IPS DF 4.7 (cell line): Measurements from ENCODE around the gene RUNDC3A.
"Not testable (repeated sequence)": the region's sequence is repeated elsewhere in the genome, so short reads cannot be mapped to it uniquely, and the experiment has no call there.

Source experiments
- DNase-seq: peaks from one replicate; pipeline ENCODE4 v3.0.0-alpha.2; 2013; ENCODE audit warnings: low spot score; ENCODE audit errors: extremely low read depth

Gene RUNDC3A

DNA sequence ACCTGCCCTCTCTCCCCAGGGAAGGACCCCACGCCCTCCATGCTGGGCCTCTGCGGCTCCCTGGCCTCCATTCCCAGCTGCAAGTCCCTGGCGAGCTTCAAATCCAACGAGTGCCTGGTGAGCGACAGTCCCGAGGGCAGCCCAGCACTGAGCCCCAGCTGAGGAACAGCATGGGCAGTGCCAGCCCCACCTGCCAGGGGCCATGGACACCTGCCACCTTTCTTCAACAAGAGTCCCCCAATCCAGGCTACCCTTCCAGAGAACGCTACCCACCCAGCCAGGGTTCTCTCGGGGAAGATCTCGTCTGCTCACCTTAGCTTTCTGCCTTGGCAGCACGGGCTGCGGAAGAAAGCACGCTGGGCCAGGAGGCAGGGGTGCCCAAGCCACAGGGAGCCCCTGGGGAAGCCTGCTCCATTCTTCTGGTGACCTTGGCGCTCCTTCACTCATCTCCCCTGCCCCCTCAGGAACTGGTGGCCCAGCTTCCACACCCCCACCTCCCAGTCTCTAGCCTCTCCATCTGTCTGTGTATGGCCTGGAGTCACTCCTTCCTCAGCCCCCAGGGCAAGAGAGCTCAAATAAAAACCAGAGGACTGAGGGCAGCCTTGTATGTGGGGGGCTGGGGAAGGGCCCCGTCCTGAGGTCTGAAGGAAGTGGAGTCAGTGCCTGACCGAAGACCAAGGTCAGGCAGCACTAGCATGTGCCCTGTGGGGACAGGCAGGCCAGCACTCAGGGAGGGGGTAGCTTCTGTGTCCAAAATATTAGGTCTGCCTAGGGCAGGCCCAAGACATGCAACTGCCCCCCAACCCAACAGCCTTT is 9.9 kb downstream of the RUNDC3A start:
- DNase-seq, result no peak

DNA sequence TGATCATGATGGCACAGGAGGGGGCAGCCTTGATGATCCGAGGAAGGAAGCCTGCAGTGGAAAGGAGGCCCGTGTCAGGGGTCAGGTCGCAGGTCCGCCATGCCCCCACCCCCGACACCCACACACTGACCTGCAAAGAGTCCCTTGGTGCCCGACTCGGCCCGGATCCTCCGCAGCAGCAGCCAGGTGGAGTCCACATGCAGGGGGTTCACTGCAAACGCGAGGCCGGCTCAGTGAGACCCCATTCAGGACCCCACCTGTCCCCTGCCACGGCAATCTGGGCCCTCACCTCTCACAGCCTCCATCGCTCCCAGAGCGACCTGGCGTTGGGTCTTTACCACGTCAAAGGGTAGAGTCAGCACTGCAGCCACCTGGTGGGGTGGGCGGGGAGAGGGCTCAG is 11.7 kb downstream of the RUNDC3A start:
- no peak for DNase-seq

DNA sequence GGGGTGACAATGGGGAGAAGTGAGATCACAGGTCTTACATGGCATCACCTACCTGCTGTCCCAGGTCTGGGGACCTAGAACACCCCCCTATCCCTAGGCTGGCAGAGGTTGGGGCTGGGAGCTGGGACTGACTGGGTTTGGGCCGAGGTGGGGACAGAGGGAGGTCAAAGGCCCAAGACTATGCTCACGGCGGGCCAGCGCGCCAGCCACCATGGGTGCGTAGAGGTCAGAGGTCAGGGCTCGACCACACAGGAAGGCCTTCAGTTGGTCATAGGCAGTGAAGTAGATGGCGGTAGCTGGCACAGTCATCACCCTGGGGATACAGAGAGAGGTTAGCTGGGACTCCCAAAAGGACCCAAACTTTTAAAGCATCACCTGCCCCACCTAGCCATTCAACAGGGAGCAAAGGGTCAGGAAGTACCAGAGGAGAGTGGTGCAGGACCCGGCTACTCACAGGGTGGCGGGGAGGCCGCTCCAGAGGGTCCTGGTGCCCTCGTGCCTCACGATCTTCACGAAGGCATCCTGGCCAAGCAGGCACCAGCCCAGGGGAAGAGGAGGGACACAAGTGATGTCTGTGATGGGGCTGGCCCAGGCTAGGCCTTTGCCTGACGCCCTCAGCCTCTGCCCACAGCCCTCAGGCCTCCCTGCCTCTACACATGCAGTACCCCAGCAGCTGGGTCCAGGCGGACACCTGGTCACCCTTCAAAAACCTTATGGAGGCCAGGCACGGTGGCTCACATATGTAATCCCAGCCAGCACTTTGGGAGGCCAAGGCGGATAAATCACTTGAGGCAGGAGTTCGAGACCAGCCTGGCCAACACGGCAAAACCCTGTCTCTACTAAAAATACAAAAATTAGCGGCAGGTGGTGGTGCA is 13.1 kb downstream of the RUNDC3A start:
- no peak for DNase-seq

DNA sequence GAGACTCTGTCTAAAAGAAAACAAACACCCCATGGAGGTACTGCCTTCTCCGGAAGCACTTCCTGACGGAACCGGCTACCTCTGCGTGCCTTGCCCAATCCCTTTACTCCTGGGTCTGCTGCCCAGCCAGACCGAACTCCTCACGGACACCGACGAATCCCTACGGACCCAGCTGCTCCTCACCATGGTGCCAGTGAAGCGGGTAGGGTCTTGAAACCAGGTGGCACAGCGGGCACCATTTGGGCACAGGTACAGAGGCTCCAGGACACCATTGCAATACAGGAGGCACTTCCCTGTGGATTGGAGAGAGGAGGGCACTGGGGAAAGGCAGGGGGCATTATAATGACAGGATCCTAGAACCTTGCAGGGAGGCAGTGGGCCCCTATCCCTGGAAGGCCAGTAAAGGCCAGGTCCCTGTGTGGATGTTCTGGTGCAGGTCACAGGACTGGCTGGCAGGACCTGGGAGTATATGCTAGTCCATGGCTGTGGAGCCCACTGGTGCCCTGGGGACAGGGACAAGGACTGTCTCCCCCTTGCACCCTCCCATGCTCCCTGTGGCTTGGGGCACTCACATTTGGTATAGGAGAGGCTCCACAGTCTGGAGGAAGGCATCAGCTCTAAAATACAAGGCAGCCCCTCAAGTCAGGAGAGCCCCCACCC is 14.0 kb downstream of the RUNDC3A start:
- no peak for DNase-seq

DNA sequence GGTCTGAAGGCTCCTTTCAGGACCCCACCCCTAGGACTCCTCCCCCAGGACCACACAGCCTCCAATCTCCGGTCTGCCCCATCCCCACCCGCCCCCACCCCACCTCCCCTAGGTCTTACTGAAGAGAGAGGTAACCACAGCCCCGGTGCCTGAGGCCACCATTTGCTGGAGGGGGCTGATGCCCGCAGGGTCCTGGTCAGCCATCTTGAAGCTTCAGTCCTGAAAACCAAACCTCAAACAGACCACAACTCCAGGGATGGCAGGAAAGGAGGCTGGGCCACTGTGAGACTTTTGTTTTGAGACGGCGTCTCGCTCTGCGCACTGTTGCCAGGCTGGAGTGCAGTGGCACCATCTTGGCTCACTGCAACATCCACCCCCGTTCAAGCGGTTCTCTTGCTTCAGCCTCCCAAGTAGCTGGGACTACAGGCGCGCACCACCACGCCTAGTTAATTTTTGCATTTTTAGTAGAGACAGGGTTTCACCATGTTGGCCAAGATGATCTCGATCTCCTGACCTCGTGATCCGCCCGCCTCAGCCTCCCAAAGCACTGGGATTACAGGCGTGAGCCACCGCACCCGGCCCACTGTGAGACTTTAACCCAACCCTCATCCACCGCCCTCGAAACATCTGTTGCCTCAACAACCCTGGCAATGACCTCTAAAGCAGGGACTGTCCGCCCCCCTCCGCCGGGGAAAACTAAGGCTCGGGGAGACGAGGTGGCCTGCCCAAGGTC is 15.1 kb downstream of the RUNDC3A start:
- DNase-seq, result no peak

DNA sequence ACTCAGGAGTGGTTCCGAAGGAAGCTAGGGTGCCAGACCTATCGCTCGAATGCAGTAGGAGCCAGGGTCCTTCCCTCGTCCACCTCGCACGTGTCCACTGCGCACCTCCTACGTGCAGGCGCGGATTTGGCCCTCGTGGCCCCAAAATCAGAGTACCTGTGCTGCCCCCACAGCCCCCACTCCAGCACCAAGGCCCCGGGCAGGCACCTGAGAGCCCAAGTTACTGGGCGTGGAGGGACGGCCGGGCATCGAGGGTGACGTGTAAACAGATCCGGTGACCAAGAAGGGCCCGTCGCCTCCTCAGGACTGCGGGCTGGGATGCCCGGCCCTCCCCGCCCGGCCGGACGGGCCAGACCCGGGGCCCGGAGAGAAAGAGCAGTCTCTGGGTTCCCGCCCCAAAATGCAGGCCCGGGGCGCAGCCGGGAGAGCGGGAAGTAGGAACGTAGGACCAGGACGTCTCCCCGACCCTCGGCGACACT is 15.7 kb downstream of the RUNDC3A start:
- no peak for DNase-seq

DNA sequence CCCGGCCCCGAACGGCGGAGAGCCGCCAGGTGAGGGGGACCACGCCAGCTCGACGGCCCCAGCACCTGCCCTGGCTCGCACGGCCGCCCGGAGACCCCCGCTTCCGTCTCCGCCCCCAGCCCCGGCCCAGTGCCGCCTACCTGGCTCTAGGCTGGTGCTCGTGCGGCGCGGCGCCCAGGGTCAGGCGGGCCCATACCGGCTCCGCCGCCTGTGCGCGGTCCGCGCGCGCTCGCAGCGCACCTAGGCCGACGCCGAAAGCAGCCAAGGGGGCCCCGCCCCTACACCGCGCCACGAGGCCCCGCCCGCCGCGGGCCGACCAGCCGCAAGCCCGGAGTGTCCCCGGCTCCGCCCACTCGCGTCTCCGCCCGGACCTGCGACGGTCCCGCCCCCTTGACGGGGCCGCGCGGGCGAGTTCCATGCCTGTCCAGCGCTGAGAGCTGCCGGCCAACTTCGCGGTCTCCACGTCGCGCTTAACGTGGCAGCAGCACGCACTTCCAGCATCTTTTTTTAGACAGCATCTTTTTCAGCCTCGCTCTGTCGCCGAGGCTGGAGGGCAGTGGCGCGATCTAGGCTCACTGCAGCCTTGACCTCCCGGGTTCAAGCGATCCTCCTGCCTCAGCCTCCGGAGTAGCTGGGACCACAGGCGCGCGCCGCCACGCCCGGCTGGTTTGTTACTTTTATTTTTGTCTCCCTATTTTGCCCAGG is 16.3 kb downstream of the RUNDC3A start, which contains the start of gene SLC25A39:
SLC25A39 (minus strand) TSS at position 253 of the 705 bp plus-strand sequence. CDS start 1,261 bp downstream, outside the sequence.
- DNase-seq, result no peak

DNA sequence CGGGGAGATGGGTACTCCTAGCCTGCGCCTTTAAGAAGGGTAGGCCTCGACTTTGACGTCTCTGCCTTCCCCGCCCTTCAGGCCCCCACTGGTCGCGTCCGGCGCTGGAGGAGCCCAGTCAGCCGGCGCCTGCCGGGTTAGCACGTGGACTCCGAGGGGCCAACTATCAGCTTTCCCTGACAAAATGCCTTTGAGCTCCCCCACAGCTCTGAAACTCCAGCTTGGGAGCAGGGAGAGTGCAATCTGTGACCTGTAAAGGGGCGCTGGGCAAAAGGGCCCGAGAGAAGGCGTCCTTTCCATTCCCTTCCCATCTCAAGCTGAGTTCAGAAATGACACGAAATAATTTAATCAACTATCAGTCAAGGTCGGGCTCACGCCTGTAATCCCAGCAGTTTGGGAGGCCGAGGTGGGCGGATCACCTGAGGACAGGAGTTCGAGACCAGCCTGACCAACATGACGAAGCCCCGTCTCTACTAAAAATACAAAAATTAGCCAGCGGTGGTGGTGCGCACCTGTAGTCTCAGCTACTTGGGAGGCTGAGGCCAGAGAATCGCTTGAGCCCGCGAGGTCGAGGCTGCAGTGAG is 18.6 kb downstream of the RUNDC3A start:
- DNase-seq, result no peak

DNA sequence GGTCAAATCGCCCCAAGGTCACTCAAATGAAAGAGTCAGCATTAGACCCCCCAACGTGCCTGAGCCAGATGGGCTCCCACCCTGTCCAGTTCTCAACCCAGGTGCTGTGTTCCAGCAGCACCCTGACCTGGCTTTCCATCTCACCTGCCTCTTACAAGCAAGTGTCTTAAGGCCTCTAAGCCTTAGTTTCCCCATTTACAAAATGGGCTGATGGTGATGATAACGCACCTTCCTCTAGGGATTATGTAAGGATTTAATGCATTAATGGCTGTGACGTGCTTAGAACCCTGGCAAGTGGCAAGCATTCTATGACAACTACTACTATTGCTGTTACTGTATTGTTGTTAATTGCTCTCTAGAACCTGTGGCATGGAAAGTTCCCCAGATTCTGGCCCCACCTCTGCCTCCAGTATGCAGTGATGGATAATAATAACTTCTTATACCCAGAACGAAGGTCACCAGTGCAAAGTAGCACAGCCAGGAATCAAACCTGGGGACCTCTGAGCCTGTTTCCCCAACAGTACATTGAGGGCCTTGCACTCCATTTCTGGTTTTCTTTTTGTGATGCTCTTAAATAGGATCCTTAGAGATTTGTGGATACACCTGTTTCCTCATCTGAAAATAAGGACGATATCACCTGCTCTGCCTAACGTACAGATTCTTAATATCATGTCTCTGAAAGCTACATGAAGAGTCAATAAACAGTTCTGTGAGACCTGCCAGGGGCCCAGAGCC is 19.5 kb downstream of the RUNDC3A start:
- DNase-seq, result no peak

DNA sequence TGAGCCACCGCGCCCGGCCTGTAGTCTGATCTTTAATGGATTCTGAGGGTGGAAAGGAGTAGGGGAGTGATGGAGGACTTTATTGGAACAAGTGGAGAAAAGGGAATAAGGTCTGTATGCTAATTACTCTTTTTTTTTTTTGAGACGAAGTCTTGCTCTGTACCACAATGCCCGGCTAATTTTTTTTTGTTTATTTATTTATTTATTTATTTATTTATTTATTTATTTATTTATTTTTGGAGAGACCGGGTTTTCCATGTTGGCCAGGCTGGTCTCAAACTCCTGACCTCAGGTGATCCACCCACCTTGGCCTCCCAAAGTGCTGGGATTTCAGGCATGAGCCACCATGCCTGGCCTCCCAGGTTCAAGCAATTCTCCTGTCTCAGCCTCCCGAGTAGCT is 21.1 kb downstream of the RUNDC3A start:
- DNase-seq, result not testable (repeated sequence)

DNA sequence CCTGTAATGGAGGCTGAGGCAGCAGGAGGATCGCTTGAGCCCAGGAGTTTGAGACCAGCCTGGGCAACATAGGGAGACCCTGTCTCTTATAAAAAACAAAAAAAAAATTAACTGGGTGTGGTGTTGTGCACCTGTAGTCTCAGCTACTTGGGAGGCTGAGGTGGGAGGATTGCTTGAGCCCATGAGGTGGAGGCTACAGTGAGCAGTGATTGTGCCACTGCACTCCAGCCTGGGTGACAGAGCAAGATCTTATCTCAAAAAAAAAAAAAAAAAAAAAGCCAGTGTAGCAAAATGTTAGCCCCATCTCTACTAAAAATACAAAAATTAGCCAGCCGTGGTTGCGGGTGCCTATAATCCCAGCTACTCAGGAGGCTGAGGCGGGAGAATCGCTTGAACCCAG is 21.9 kb downstream of the RUNDC3A start:
- DNase-seq, result not testable (repeated sequence)

DNA sequence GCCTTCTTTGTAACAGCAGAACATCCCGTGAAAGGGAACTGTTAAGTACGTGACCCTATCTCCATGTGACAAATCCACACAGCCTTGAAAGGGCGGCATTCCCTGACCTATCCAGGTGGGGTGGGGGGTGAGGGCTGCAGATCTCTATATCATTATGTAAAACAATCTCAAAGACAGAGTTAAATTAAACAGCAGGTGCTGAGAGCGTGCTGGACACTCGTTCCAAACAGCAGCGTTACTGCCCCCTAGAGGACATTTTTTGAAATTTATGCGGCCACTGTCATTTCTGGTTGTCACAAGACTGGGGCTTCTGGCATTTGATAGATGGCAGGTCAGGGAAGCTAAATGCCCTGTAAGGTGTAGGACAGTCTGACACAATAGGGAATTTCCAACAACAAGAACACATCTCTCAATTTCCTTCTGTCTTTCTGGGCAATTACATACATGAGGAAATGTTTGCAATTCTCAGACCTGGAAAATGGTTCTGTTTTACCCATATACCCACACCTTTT is 22.9 kb downstream of the RUNDC3A start:
- DNase-seq, result no peak

DNA sequence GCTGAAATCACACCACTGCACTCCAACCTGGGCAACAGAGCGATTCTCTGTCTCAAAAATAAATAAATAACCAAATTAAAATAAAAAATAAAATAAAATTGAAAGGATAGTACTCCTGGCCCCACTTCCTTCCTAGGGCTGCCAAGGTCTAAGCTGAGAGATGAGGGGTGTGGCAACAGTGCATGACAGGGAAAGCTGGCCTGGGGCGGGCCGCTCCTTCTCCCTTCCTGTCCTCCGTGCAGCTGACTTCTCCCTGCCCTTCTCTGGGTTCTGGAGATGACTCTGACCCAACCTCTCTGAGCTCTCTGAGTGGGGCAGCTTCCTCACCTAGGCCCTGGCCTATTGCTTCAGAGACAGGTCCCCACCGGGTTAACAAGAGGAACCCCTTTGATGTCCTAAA is 25.0 kb downstream of the RUNDC3A start:
- no peak for DNase-seq

DNA sequence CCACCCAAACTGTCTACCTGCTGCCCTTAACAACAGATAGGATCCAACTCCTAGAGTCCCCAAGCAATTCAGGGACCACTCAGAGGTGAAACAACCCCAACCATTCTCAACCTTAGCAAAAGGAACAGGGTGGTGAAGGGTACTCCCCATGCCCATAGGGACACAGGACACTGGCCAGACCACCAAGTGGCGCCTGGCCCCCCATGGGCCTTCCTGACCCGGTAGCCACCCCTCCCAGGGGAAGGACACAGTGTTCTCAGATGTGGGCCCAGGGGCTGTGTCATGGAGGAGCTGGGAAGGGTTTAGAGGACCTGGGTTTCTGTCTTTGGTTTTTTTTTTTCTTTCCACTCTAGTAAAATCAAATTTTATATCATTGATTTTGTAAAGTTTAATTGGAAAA is 25.9 kb downstream of the RUNDC3A start:
- DNase-seq, result no peak

DNA sequence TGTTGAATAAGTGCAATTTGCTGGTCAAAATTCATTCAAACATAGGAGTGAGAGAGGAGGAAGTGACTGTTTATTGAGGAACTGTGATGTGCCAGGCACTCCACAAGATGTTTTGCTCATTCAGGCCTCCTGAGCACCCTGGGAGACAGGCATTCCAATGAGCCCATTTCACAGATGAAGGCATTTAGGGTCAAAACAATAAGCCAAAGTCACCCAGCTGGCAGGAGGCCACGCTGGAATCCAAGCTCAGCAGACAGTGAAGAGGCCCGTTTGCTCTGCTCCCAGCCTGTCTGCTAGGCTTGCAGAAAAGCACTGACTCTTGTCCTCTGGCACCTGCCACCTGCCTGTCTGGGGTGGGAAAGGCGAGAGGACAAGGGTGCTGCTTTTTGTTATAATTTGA is 26.3 kb downstream of the RUNDC3A start:
- DNase-seq, result no peak

DNA sequence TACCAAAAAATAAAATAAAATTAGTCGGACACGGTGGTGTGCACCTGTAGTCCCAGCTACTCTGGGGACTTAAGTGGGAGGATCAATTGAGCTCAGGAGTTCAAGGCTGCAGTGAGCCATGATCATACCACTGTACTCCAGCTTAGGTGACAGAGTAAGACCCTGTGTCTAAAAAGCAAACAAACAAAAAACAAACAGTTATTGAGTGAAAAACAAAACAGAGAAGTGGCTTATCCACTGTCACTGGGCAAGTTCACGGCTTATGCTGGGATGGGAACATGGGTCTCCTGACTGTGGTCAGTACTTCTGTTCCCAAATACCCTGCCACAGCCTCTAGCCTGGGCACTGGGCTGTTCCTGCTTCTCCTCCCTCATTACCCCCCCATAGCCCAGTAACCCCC is 27.2 kb downstream of the RUNDC3A start:
- DNase-seq, result no peak

DNA sequence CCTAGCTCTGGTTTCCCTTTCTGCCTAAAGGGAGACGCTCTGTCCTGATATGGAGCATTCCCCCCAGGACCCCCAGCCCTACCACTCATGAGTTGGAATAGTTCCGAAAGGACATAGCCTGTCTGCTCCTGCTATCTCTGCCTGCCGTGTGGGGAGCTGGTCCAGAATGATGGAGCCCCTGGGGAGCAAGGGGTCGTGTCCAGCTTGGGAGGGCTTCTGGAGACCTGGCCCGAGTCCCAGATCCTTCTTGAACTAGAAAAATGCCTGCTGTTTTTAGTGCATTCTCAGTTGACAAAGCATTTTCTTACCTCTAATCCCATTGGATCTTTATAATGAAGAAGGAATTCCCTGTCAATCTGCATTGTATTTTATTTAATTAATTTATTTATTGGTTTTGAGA is 27.6 kb downstream of the RUNDC3A start:
- DNase-seq, result no peak

DNA sequence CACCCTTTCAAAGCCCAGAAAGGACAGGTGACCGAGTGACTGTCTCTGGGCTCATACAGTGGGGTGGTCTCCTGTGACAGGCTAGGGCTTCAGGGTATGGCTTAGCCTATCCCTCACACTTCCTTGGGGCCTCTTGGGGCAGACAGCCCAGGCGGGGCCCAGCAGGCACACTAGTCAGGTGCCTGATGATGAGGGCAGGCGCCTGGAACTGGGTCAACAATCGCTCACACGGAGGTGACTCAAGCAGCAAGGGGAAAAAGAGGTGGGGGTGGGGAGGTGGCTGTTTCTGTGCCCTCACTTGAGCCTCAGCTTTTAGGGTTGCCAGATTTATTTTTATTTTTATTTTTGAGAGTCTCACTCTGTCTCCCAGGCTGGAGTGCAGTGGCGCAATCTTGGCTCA is 30.3 kb downstream of the RUNDC3A start:
- no peak for DNase-seq

DNA sequence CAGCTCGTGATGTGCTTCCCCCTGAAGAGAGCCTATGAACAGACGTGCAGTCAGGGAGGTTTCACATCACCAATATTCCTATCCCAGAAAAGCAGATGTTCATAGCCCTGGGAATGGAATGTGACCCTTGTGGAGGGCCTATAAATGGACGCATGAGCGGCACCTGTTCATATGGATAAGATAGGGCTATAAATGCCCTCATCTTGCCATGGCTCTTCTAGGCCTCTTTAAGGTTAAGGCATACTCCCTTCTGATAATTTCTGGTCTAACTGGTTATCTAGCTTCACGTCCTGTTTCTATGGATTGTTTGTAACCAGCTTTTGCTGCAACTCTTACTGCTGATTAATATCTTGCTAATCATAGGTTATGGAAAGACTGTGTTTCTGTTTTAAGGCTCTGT is 32.2 kb downstream of the RUNDC3A start:
- DNase-seq, result not testable (repeated sequence)
